Duodenal mucosa (tissue), 2 donors: Measurements from ENCODE around the gene TMEM168.

ENCODE experiments used
- H3K27ac ChIP-seq: one replicate; pipeline ENCODE4 v1.7.0; 2013; ENCODE audit warnings: low read depth, low read length
- H3K27me3 ChIP-seq, 2 donors: one replicate each; pipeline ENCODE4 v1.7.0; 2013; ENCODE audit warnings: low read length in 2 of 2, control low read depth in 1 of 2; ENCODE audit not compliant: insufficient read depth in 2 of 2, control insufficient read depth in 1 of 2
- H3K36me3 ChIP-seq, 2 donors: one replicate each; pipeline ENCODE4 v1.7.0; 2013; ENCODE audit warnings: low read length in 2 of 2, control low read depth in 1 of 2; ENCODE audit not compliant: insufficient read depth in 2 of 2, control insufficient read depth in 1 of 2
- H3K4me1 ChIP-seq, 2 donors: one replicate each; pipeline ENCODE4 v1.7.0; 2013; ENCODE audit warnings: low read length in 2 of 2, control low read depth in 1 of 2; ENCODE audit not compliant: insufficient read depth in 2 of 2, control insufficient read depth in 1 of 2
- H3K4me3 ChIP-seq, 2 donors: one replicate each; pipeline ENCODE4 v1.7.0; 2013; ENCODE audit warnings: low read length in 2 of 2, low read depth in 1 of 2
- H3K9ac ChIP-seq, 2 donors: one replicate each; pipeline ENCODE4 v1.7.0; 2013; ENCODE audit warnings: low read length in 2 of 2, low read depth in 1 of 2
- H3K9me3 ChIP-seq, 2 donors: one replicate each; pipeline ENCODE4 v1.7.0; 2013; ENCODE audit warnings: low read length in 2 of 2, control low read depth in 1 of 2; ENCODE audit not compliant: control insufficient read depth in 1 of 2

TMEM168 gene

GRCh38 chr7:112782498-112782897, 7.7 kb downstream of the TMEM168 start:
- Histone ChIP-seq H3K9ac (no peak overlapping the region), H3K4me3 (no peak overlapping the region), H3K27ac (no peak overlapping the region), H3K27me3 (no peaks in the 10 kb centered on the region), H3K9me3 (no peaks in the 10 kb centered on the region), H3K36me3 (peaks cover 8 to 24% of the 10 kb centered on the region in 2 donors), H3K4me1 (no peaks in the 10 kb centered on the region)

- Histone ChIP-seq H3K4me3 (no peak overlapping the region), H3K4me1 (no peaks in the 10 kb centered on the region)
These were observed 8.6 kb downstream of the TMEM168 start for GRCh38 chr7:112781558-112781957.

GRCh38 chr7:112781110-112781509, 9.1 kb downstream of the TMEM168 start:
- Histone ChIP-seq H3K9ac (no peak overlapping the region), H3K27ac (no peak overlapping the region), H3K4me3 (no peak overlapping the region), H3K36me3 (peaks cover 8 to 21% of the 10 kb centered on the region in 2 donors), H3K4me1 (no peaks in the 10 kb centered on the region), H3K27me3 (no peaks in the 10 kb centered on the region), H3K9me3 (no peaks in the 10 kb centered on the region)

More at GRCh38 chr7:112781558-112781957, 8.6 kb downstream of the TMEM168 start:
- Histone ChIP-seq H3K9me3 (no peaks in the 10 kb centered on the region), H3K27ac (no peak overlapping the region), H3K36me3 (peaks cover 8 to 22% of the 10 kb centered on the region in 2 donors), H3K9ac (no peak overlapping the region), H3K27me3 (no peaks in the 10 kb centered on the region)

GRCh38 chr7:112779667-112780066, 10.5 kb downstream of the TMEM168 start:
- H3K4me1 ChIP-seq: no peaks in the 10 kb centered on the region
- H3K4me3 ChIP-seq: no peak overlapping the region
- peaks cover 8 to 21% of the 10 kb centered on the region in 2 donors for H3K36me3 ChIP-seq
- H3K9ac ChIP-seq: no peak overlapping the region
- H3K27me3 ChIP-seq: no peaks in the 10 kb centered on the region
- H3K9me3 ChIP-seq: no peaks in the 10 kb centered on the region
- H3K27ac ChIP-seq: no peak overlapping the region

GRCh38 chr7:112777406-112777805, 12.8 kb downstream of the TMEM168 start:
- no peak overlapping the region for H3K27ac ChIP-seq
- no peaks in the 10 kb centered on the region for H3K4me1 ChIP-seq
- H3K36me3 ChIP-seq: peaks cover 5% of the 10 kb centered on the region in 2 donors
- no peak overlapping the region for H3K4me3 ChIP-seq
- no peaks in the 10 kb centered on the region for H3K27me3 ChIP-seq
- no peak overlapping the region for H3K9ac ChIP-seq
- no peaks in the 10 kb centered on the region for H3K9me3 ChIP-seq

- H3K36me3 ChIP-seq: peaks cover 5 to 6% of the 10 kb centered on the region in 2 donors
- no peaks in the 10 kb centered on the region for H3K27me3 ChIP-seq
- H3K4me1 ChIP-seq: no peaks in the 10 kb centered on the region
- no peak overlapping the region for H3K9ac ChIP-seq
- H3K9me3 ChIP-seq: no peaks in the 10 kb centered on the region
- H3K27ac ChIP-seq: no peak overlapping the region
- H3K4me3 ChIP-seq: no peak overlapping the region
These were observed 19.0 kb downstream of the TMEM168 start for GRCh38 chr7:112771166-112771565.

- Histone ChIP-seq H3K9me3 (no peaks in the 10 kb centered on the region), H3K36me3 (peaks cover 5 to 6% of the 10 kb centered on the region in 2 donors), H3K4me3 (no peak overlapping the region), H3K4me1 (no peaks in the 10 kb centered on the region), H3K9ac (no peak overlapping the region), H3K27me3 (no peaks in the 10 kb centered on the region), H3K27ac (no peak overlapping the region)
These were observed 20.1 kb downstream of the TMEM168 start for GRCh38 chr7:112770051-112770450.

- no peaks in the 10 kb centered on the region for H3K27me3 ChIP-seq
- H3K9ac ChIP-seq: no peak overlapping the region
- no peaks in the 10 kb centered on the region for H3K9me3 ChIP-seq
- no peak overlapping the region for H3K27ac ChIP-seq
- H3K4me3 ChIP-seq: no peak overlapping the region
- no peaks in the 10 kb centered on the region for H3K4me1 ChIP-seq
- H3K36me3 ChIP-seq: peaks cover 0 to 6% of the 10 kb centered on the region in 2 donors
These were observed 25.1 kb downstream of the TMEM168 start for GRCh38 chr7:112765105-112765504.

GRCh38 chr7:112763996-112764395, 26.2 kb downstream of the TMEM168 start:
- Histone ChIP-seq H3K9ac (no peak overlapping the region), H3K36me3 (peaks cover 0 to 6% of the 10 kb centered on the region in 2 donors), H3K4me1 (no peaks in the 10 kb centered on the region), H3K27me3 (no peaks in the 10 kb centered on the region), H3K9me3 (no peaks in the 10 kb centered on the region), H3K27ac (no peak overlapping the region), H3K4me3 (no peak overlapping the region)

- peaks cover 0 to 6% of the 10 kb centered on the region in 2 donors for H3K36me3 ChIP-seq
- H3K4me1 ChIP-seq: no peaks in the 10 kb centered on the region
- no peak overlapping the region for H3K4me3 ChIP-seq
- no peak overlapping the region for H3K9ac ChIP-seq
- no peaks in the 10 kb centered on the region for H3K9me3 ChIP-seq
- H3K27ac ChIP-seq: no peak overlapping the region
- H3K27me3 ChIP-seq: no peaks in the 10 kb centered on the region
These were observed 26.9 kb downstream of the TMEM168 start for GRCh38 chr7:112763298-112763697.

- Histone ChIP-seq H3K27me3 (no peaks in the 10 kb centered on the region), H3K9me3 (no peaks in the 10 kb centered on the region), H3K27ac (no peak overlapping the region), H3K9ac (no peak overlapping the region), H3K36me3 (no peaks in the 10 kb centered on the region), H3K4me1 (no peaks in the 10 kb centered on the region), H3K4me3 (no peak overlapping the region)
These were observed 30.3 kb downstream of the TMEM168 start for GRCh38 chr7:112759905-112760304.
